Left lung (tissue), 10 donors: Measurements from ENCODE around the gene FGGY. TPM values are rescaled to one million over a fixed set of nuclear protein-coding genes. Genes with fewer than 3 reads are reported as not detected.

Experiments
- ATAC-seq: fragments of 200-7000 bp; cut with Tn5 transposase; one replicate; pipeline ENCODE4 v1.9.1; 2020; ENCODE audit warnings: moderate library complexity
- DNase-seq, 4 donors: peaks; one replicate each; pipeline ENCODE4 v3.0.0-alpha.2; 2013 to 2020
- H3K27ac ChIP-seq, 2 donors: fragments of 200-600 bp; sonication (generic) in 1 of 2; one replicate each; pipeline versions ENCODE4 v1.5.0 to v1.8.0; 2020 to 2021
- H3K27me3 ChIP-seq, 2 donors: fragments of 200-600 bp; sonication (generic) in 1 of 2; one replicate each; pipeline versions ENCODE4 v1.5.0 to v1.8.0; 2020 to 2021
- H3K36me3 ChIP-seq, 2 donors: fragments of 200-600 bp; sonication (generic) in 1 of 2; one replicate each; pipeline versions ENCODE4 v1.5.0 to v1.8.0; 2020 to 2021
- H3K4me1 ChIP-seq, 2 donors: fragments of 200-600 bp; one replicate each; pipeline ENCODE4 v1.8.0; 2021
- H3K4me3 ChIP-seq, 2 donors: fragments of 200-600 bp; sonication (generic) in 1 of 2; one replicate each; pipeline versions ENCODE4 v1.5.0 to v1.8.0; 2020 to 2021; ENCODE audit warnings: mild to moderate bottlenecking in 1 of 2
- H3K9me3 ChIP-seq, 2 donors: fragments of 200-600 bp; sonication (generic) in 1 of 2; one replicate each; pipeline versions ENCODE4 v1.5.0 to v1.8.0; 2020 to 2021
- intact Hi-C, 2 donors: fragments of 100-400 bp; cut with DNase I; formaldehyde crosslinking; loops; one replicate each; pipeline versions ENCODE4 v1.11.2 to v1.14.2; 2022
- polyA plus RNA-seq, 6 donors: library from polyadenylated mRNA; unstranded; fragments of 120-200 nt; gene quantifications; one replicate each; pipeline ENCODE4 v1.2.1, GENCODE V29; 2013; ENCODE audit not compliant: insufficient read length in 6 of 6
- total RNA-seq, 2 donors: library from RNA; stranded (reverse); fragmentation: NEBNext Ultra II Directional; extraction: Animal tissue kit (Norgen Biotek cat#: 25700); gene quantifications; one replicate each; pipeline ENCODE4 v1.2.1, GENCODE V29; 2021
- TF ChIP-seq, protein P1 (sequence below), 2 donors: fragments of 200-600 bp; sonication (generic) in 1 of 2; IDR thresholded peaks; one replicate each; pipeline versions ENCODE4 v1.5.0 to v1.8.0; 2021; ENCODE audit warnings: antibody characterized with exemption in 2 of 2
- donor health status: DM: no; HTN: yes; CAD: no.
- donor health status: DM: no; HTN: no; CAD: no.

FGGY gene
- total and polyA plus RNA-seq, 8 donors = 13.5 to 22.7 (median 18.4) TPM

DNA sequence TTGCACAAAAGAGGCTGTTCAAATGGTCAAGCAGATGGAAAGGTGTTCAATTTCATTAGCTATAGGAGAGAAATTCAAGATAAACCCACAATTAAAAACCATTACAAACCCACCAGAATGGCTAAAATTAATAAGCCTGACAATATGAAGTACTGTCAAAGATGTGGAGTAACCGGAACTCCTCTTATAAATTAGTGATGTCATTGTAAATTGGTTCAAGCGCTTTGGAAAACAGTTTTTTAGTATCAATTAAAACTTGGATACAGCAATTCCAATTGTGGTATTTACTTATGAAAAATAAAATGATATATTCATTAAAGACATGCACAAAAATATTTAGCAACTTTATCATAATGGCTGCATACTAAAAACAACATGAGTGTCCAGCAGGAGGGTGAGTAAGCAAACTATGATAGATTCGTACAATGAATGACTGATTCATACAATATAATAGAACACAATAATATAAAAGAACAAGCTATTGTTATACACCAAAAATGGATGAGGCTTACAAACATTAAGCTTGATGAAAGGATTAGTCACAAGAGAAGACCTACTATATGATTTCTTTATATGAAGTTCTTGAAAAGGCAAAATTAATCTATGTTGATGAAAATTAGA lies 38.4 kb upstream of the FGGY start:
- TF ChIP-seq, protein P1, sequence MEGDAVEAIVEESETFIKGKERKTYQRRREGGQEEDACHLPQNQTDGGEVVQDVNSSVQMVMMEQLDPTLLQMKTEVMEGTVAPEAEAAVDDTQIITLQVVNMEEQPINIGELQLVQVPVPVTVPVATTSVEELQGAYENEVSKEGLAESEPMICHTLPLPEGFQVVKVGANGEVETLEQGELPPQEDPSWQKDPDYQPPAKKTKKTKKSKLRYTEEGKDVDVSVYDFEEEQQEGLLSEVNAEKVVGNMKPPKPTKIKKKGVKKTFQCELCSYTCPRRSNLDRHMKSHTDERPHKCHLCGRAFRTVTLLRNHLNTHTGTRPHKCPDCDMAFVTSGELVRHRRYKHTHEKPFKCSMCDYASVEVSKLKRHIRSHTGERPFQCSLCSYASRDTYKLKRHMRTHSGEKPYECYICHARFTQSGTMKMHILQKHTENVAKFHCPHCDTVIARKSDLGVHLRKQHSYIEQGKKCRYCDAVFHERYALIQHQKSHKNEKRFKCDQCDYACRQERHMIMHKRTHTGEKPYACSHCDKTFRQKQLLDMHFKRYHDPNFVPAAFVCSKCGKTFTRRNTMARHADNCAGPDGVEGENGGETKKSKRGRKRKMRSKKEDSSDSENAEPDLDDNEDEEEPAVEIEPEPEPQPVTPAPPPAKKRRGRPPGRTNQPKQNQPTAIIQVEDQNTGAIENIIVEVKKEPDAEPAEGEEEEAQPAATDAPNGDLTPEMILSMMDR (IDR thresholded peaks at IDR 0.05) = no peak
- ATAC-seq = no peak
- Histone ChIP-seq H3K27me3 (no peaks in the 10 kb centered on the region), H3K9me3 (no peaks in the 10 kb centered on the region), H3K27ac (no peak overlapping the region), H3K4me3 (no peak overlapping the region), H3K36me3 (no peaks in the 10 kb centered on the region), H3K4me1 (no peaks in the 10 kb centered on the region)
- no peak for DNase-seq
- intact Hi-C loops = no loop called here

DNA sequence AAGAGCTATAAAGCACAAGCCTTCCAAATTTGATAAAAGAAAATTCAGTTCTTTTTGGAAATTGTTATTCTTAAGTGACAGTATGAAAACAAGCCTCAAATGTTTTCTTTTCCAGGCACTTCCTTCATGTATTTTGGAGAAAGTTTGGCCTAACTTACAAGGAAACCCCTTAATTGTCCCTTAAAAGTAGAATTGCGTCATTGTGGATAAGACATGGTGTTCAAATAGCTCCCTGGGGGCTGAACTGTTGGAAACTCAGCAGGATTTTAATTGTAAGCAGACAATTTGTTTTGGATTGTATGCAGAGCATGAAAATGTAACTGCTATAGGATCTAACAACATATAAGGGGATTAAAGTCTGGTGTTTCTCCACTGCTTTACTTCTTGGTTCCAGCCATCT lies 35.4 kb upstream of the FGGY start:
- TF ChIP-seq, protein P1 (IDR thresholded peaks at IDR 0.05) = no peak
- Histone ChIP-seq H3K36me3 (no peaks in the 10 kb centered on the region), H3K27me3 (no peaks in the 10 kb centered on the region), H3K9me3 (no peaks in the 10 kb centered on the region), H3K4me1 (no peaks in the 10 kb centered on the region), H3K4me3 (no peak overlapping the region), H3K27ac (no peak overlapping the region)
- intact Hi-C loops = no loop called here
- ATAC-seq = no peak
- peak in 2 of 4 donors; percentile 64 to 73 for DNase-seq

GRCh38 chr1:59262631-59263030 lies 34.3 kb upstream of the FGGY start:
- H3K36me3 ChIP-seq = no peaks in the 10 kb centered on the region
- ATAC-seq = no peak
- no peaks in the 10 kb centered on the region for H3K9me3 ChIP-seq
- DNase-seq = no peak
- intact Hi-C loops = no loop called here
- no peak overlapping the region for H3K27ac ChIP-seq
- no peak overlapping the region for H3K4me3 ChIP-seq
- no peaks in the 10 kb centered on the region for H3K4me1 ChIP-seq
- H3K27me3 ChIP-seq = no peaks in the 10 kb centered on the region
- TF ChIP-seq, protein P1 (IDR thresholded peaks at IDR 0.05) = no peak

DNA sequence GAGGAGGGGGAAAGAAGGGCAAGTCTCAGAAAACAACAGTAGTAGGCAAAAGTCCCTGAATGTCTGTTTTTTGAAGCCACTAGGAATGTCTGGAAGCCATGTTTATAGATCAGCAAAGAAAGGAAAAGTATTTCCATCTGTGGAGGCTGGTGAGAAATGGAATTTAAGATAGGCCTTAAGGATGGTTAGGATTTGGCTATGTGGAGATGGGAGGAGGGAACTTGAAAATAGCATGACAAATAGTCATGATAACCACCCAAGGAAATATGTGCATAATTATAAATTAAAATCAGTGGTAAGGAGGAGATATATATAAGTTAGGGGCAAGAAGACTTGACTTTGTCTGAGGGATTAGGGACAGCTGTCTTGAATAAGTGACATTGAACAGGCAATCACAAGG lies 33.8 kb upstream of the FGGY start:
- Histone ChIP-seq H3K27me3 (no peaks in the 10 kb centered on the region), H3K4me1 (no peaks in the 10 kb centered on the region), H3K27ac (no peak overlapping the region), H3K9me3 (no peaks in the 10 kb centered on the region), H3K4me3 (no peak overlapping the region), H3K36me3 (no peaks in the 10 kb centered on the region)
- no peak for ATAC-seq
- intact Hi-C loops = no loop called here
- DNase-seq = no peak
- TF ChIP-seq, protein P1 (IDR thresholded peaks at IDR 0.05) = no peak

GRCh38 chr1:59265622-59266021 lies 31.3 kb upstream of the FGGY start:
- intact Hi-C loops = no loop called here

More at GRCh38 chr1:59265622-59266021, 31.3 kb upstream of the FGGY start:
- H3K36me3 ChIP-seq = no peaks in the 10 kb centered on the region
- TF ChIP-seq, protein P1 (IDR thresholded peaks at IDR 0.05) = no peak
- H3K9me3 ChIP-seq = no peaks in the 10 kb centered on the region
- no peaks in the 10 kb centered on the region for H3K27me3 ChIP-seq
- no peak overlapping the region for H3K27ac ChIP-seq
- no peak overlapping the region for H3K4me3 ChIP-seq
- H3K4me1 ChIP-seq = no peaks in the 10 kb centered on the region
- DNase-seq (no peak), ATAC-seq (no peak)
